K562 (cell line): Measurements from ENCODE around the gene ELP5. TPM values are rescaled to one million over a fixed set of nuclear protein-coding genes. Genes with fewer than 3 reads are reported as not detected.
A peak's percentile ranks its signal among the peaks of the same experiment; 100 is the strongest.

Source experiments
- DLX4 ChIP-seq: fragments of 250-450 bp; sonication (Bioruptor Pico); IDR thresholded peaks from 2 replicates; pipeline ENCODE4 v1.6.1; 2021; ENCODE audit warnings: mild to moderate bottlenecking
- EP400 ChIP-seq: fragments of 450-650 bp; IDR thresholded peaks from 2 replicates; pipeline ENCODE4 v1.6.1; 2017; ENCODE audit warnings: antibody characterized with exemption, mild to moderate bottlenecking, moderate library complexity
- ETV1 ChIP-seq: fragments of 450-650 bp; conservative IDR thresholded peaks from 2 replicates; pipeline ENCODE4 v1.6.1; 2016; ENCODE audit warnings: missing genetic modification characterization, control low read depth, low read depth, missing compliant biosample characterization
- LEF1 ChIP-seq: fragments of 450-650 bp; IDR thresholded peaks from 2 replicates; pipeline ENCODE4 v1.6.1; 2016; ENCODE audit warnings: mild to moderate bottlenecking
- MEIS2 ChIP-seq: fragments of 450-650 bp; IDR thresholded peaks from 2 replicates; pipeline ENCODE4 v1.6.1; 2014; ENCODE audit warnings: mild to moderate bottlenecking; ENCODE audit not compliant: partially characterized antibody
- MTF1 ChIP-seq: fragments of 250-450 bp; sonication (Bioruptor Pico); IDR thresholded peaks from 2 replicates; pipeline ENCODE4 v1.9.0; 2021; ENCODE audit warnings: moderate library complexity, mild to moderate bottlenecking, inconsistent platforms, borderline replicate concordance
- NFIC ChIP-seq: fragments of 450-650 bp; IDR thresholded peaks from 2 replicates; pipeline ENCODE4 v1.6.1; 2017; ENCODE audit warnings: mild to moderate bottlenecking, inconsistent platforms
- NRF1 ChIP-seq, 2 experiments: fragments of 450-650 bp; IDR thresholded peaks in 1 of 2; conservative IDR thresholded peaks in 1 of 2; 2 replicates each; pipeline ENCODE4 v1.6.1; 2014; ENCODE audit warnings: mild to moderate bottlenecking in 2 of 2
- PYGO2 ChIP-seq: fragments of 450-650 bp; IDR thresholded peaks from 2 replicates; pipeline ENCODE4 v1.6.1; 2016; ENCODE audit warnings: mild to moderate bottlenecking, missing genetic modification characterization, moderate library complexity, missing compliant biosample characterization
- REST ChIP-seq, 2 experiments: fragments of 450-650 bp; formaldehyde crosslinking in 1 of 2; IDR thresholded peaks; 2 replicates each; pipeline versions ENCODE4 v1.4.0 to v1.6.1; 2014 to 2020; ENCODE audit warnings: mild to moderate bottlenecking in 2 of 2, borderline replicate concordance in 1 of 2, low read depth in 1 of 2
- SPI1 ChIP-seq: IDR thresholded peaks from 2 replicates; pipeline ENCODE4 v1.6.1; 2011; ENCODE audit warnings: low read depth, low read length, control low read depth, borderline replicate concordance
- SRSF3 ChIP-seq: fragments of 200-400 bp; formaldehyde crosslinking; IDR thresholded peaks from 2 replicates; pipeline ENCODE4 v1.6.1; 2016; ENCODE audit warnings: mild to moderate bottlenecking, low read length, moderate library complexity; ENCODE audit not compliant: insufficient read depth
- TCF7L2 ChIP-seq: fragments of 150-350 bp; IDR thresholded peaks from 2 replicates; pipeline ENCODE4 v1.6.1; 2016; ENCODE audit warnings: low read depth, mild to moderate bottlenecking, low read length, moderate library complexity
- ZEB2 ChIP-seq: fragments of 450-650 bp; IDR thresholded peaks from 2 replicates; pipeline ENCODE4 v1.6.1; 2016
- ZNF124 ChIP-seq: sonication (generic); formaldehyde crosslinking; IDR thresholded peaks from 2 replicates; pipeline ENCODE4 v1.8.1; 2022; ENCODE audit warnings: missing genetic modification reagents
- ZNF316 ChIP-seq: fragments of 450-650 bp; IDR thresholded peaks from 2 replicates; pipeline ENCODE4 v1.6.1; 2016
- ZNF507 ChIP-seq: conservative IDR thresholded peaks from 2 replicates; pipeline ENCODE4 v1.6.1; 2017; ENCODE audit warnings: missing genetic modification characterization, missing compliant biosample characterization
- ZNF699 ChIP-seq: fragments of 250-450 bp; sonication (Bioruptor Pico); IDR thresholded peaks from 2 replicates; pipeline ENCODE4 v1.8.0; 2021; ENCODE audit warnings: mild to moderate bottlenecking, moderate library complexity; ENCODE audit not compliant: insufficient replicate concordance
- ZNF740 ChIP-seq, 3 experiments: fragments of 200-800 bp in 1 of 3; sonication (Bioruptor generic) in 1 of 3; sonication (generic) in 1 of 3; formaldehyde crosslinking in 1 of 3; IDR thresholded peaks; 2 replicates each; pipeline versions ENCODE4 v1.6.1 to v1.8.0; 2016 to 2022; ENCODE audit warnings: mild to moderate bottlenecking in 2 of 3, missing compliant biosample characterization in 2 of 3, missing genetic modification characterization in 2 of 3, missing genetic modification reagents in 1 of 3
- polyA plus RNA-seq, 8 experiments: library from polyadenylated mRNA; depleted of rRNA in 4 of 8; stranded (reverse) in 5 of 8; unstranded in 3 of 8; fragments of >200 nt; fragmentation: Nextera tagmentation in 2 of 8; fragmentation: Illumina TruSeq in 1 of 8; extraction: Ambion mirVana in 2 of 8; extraction: Trizol in 1 of 8; gene quantifications; 2 replicates each; pipeline versions ENCODE4 v1.2.1 to v1.2.3, GENCODE V29; 2011 to 2014; ENCODE audit warnings: inconsistent platforms in 1 of 8, missing spikeins in 1 of 8
- total RNA-seq, 7 experiments: library from RNA; depleted of rRNA in 6 of 7; stranded (reverse); fragments of >200 nt in 6 of 7; fragmentation: Illumina TruSeq in 2 of 7; extraction: Trizol in 2 of 7; gene quantifications; 2 replicates each; pipeline versions ENCODE4 v1.2.1 to v1.2.3, GENCODE V29; 2011 to 2021; ENCODE audit warnings: low replicate concordance in 1 of 7

The ELP5 gene
- total and polyA plus RNA-seq, 9 of the 15 experiments (the other 6 are each of a cell fraction or from before 2014, with no cell fraction given), result 25.7 to 77.9 (median 52.9) TPM

GRCh38 chr17:7281953-7282751, 30.1 kb downstream of the ELP5 start (continued):
- TF ChIP-seq ZNF316, result no peak
- TF ChIP-seq REST (IDR thresholded peaks at IDR 0.05; ENCODE audit: borderline replicate concordance), result no peak
- TF ChIP-seq REST (CRISPR knock-in tag; IDR thresholded peaks at IDR 0.05; ENCODE audit: low read depth), result no peak
- no peak for TF ChIP-seq LEF1
- TF ChIP-seq SPI1, result no peak
- TF ChIP-seq ZNF507 (tag), result no peak
- TF ChIP-seq ETV1 (tag), result no peak
- no peak for TF ChIP-seq SRSF3
- no peak for TF ChIP-seq DLX4 (CRISPR knock-in tag)
- no peak for TF ChIP-seq ZEB2
- 0 out of 2 replicates have a peak, but pooled peaks have one; percentile 17 for TF ChIP-seq EP400
- no peak for TF ChIP-seq ZNF124 (CRISPR knock-in tag)
- TF ChIP-seq PYGO2, result no peak
- peak; percentile 72 for TF ChIP-seq ZNF740 (CRISPR knock-in tag; IDR thresholded peaks at IDR 0.05)
- TF ChIP-seq ZNF740 (tag; IDR thresholded peaks at IDR 0.05), result no peak
- no peak for TF ChIP-seq MEIS2
- no peak for TF ChIP-seq TCF7L2
- peak; percentile 72 for TF ChIP-seq NFIC
- TF ChIP-seq ZNF699 (CRISPR knock-in tag), result no peak
- TF ChIP-seq NRF1 (conservative IDR thresholded peaks at IDR 0.05 in 1 of 2, IDR thresholded peaks at IDR 0.05 in 1 of 2), result peak; percentile 77 to 80
- no peak for TF ChIP-seq MTF1
